CD14-positive monocyte (primary cell): ENCODE measurements around the gene PHAF1. TPM values are rescaled to one million over a fixed set of nuclear protein-coding genes. Genes with fewer than 3 reads are reported as not detected.

Source experiments
- DNase-seq, 3 donors: peaks; one replicate each; pipeline ENCODE4 v3.0.0-alpha.2; 2011 to 2022
- H2AFZ ChIP-seq: 2 replicates; pipeline ENCODE4 v1.6.0; 2012; ENCODE audit warnings: mild to moderate bottlenecking, low read depth, low read length, inconsistent platforms; ENCODE audit not compliant: insufficient read depth, poor library complexity, severe bottlenecking
- H3K27ac ChIP-seq, 2 donors: 1 replicate in 1 of 2; 2 replicates in 1 of 2; pipeline ENCODE4 v1.5.1; 2012 to 2013; ENCODE audit warnings: low read length in 2 of 2, control low read depth in 1 of 2, inconsistent platforms in 1 of 2, low read depth in 1 of 2, mild to moderate bottlenecking in 1 of 2
- H3K27me3 ChIP-seq, 2 donors: one replicate each; pipeline versions ENCODE4 v1.6.0 to v1.6.1; 2011 to 2013; ENCODE audit warnings: low read length in 2 of 2; ENCODE audit not compliant: control insufficient read depth in 2 of 2, insufficient read depth in 2 of 2
- H3K36me3 ChIP-seq, 2 donors: replicated peaks in 1 of 2; 1 replicate in 1 of 2; 2 replicates in 1 of 2; pipeline versions ENCODE4 v1.5.1 to v1.6.1; 2012 to 2013; ENCODE audit warnings: low read length in 2 of 2, control low read depth in 1 of 2, inconsistent platforms in 1 of 2, mild to moderate bottlenecking in 1 of 2; ENCODE audit not compliant: insufficient read depth in 2 of 2, control insufficient read depth in 1 of 2
- H3K4me1 ChIP-seq, 2 donors: 1 replicate in 1 of 2; 2 replicates in 1 of 2; pipeline versions ENCODE4 v1.5.1 to v1.6.1; 2012 to 2013; ENCODE audit warnings: low read length in 2 of 2, control low read depth in 1 of 2, inconsistent platforms in 1 of 2, mild to moderate bottlenecking in 1 of 2, moderate library complexity in 1 of 2; ENCODE audit not compliant: insufficient read depth in 2 of 2, control insufficient read depth in 1 of 2
- H3K4me2 ChIP-seq: replicated peaks from 2 replicates; pipeline ENCODE3; 2012; ENCODE audit warnings: low read length, moderate library complexity, mild to moderate bottlenecking; ENCODE audit not compliant: poor library complexity, severe bottlenecking; ENCODE audit errors: extremely low read depth
- H3K4me3 ChIP-seq, 3 experiments: fragments of 200-600 bp in 1 of 3; sonication (generic) in 1 of 3; replicated peaks in 1 of 3; 1 replicate in 2 of 3; 2 replicates in 1 of 3; pipeline ENCODE4 v1.5.1; 2011 to 2013; ENCODE audit warnings: low read length in 3 of 3, mild to moderate bottlenecking in 3 of 3, control low read depth in 2 of 3, low read depth in 2 of 3, inconsistent platforms in 1 of 3, moderate library complexity in 1 of 3
- H3K79me2 ChIP-seq: 2 replicates; pipeline ENCODE4 v1.6.0; 2012; ENCODE audit warnings: mild to moderate bottlenecking, control low read depth, inconsistent platforms, low read length, moderate library complexity; ENCODE audit not compliant: insufficient read depth
- H3K9ac ChIP-seq: 2 replicates; pipeline ENCODE4 v1.6.0; 2017; ENCODE audit warnings: low read length, mild to moderate bottlenecking; ENCODE audit not compliant: insufficient read depth, poor library complexity, severe bottlenecking
- H3K9me3 ChIP-seq, 2 donors: replicated peaks in 1 of 2; 1 replicate in 1 of 2; 2 replicates in 1 of 2; pipeline versions ENCODE4 v1.5.1 to v1.6.1; 2012 to 2013; ENCODE audit warnings: low read length in 2 of 2, control low read depth in 1 of 2; ENCODE audit not compliant: control insufficient read depth in 1 of 2, insufficient read depth in 1 of 2
- H4K20me1 ChIP-seq: 2 replicates; pipeline ENCODE4 v1.6.0; 2012; ENCODE audit warnings: mild to moderate bottlenecking, low read length, control low read depth, moderate library complexity; ENCODE audit not compliant: insufficient read depth
- H3K27ac Mint-ChIP-seq, 7 donors: one replicate each; pipeline ENCODE4 v1.8.0; 2020; ENCODE audit warnings: mild to moderate bottlenecking in 7 of 7, mixed read lengths in 7 of 7, moderate library complexity in 6 of 7, inconsistent platforms in 2 of 7
- H3K27me3 Mint-ChIP-seq, 3 donors: one replicate each; pipeline ENCODE4 v1.8.0; 2021 to 2022; ENCODE audit warnings: low read depth in 3 of 3, mild to moderate bottlenecking in 3 of 3, mixed read lengths in 3 of 3, moderate library complexity in 3 of 3, inconsistent platforms in 1 of 3
- H3K36me3 Mint-ChIP-seq, 2 donors: one replicate each; pipeline ENCODE4 v1.8.0; 2020; ENCODE audit warnings: mixed read lengths in 2 of 2, inconsistent platforms in 1 of 2, mild to moderate bottlenecking in 1 of 2
- H3K4me1 Mint-ChIP-seq: one replicate; pipeline ENCODE4 v1.8.0; 2020; ENCODE audit warnings: mild to moderate bottlenecking, mixed read lengths
- H3K4me3 Mint-ChIP-seq, 2 donors: one replicate each; pipeline ENCODE4 v1.8.0; 2020; ENCODE audit warnings: mild to moderate bottlenecking in 2 of 2, mixed read lengths in 2 of 2, moderate library complexity in 1 of 2
- H3K9me3 Mint-ChIP-seq, 7 donors: one replicate each; pipeline ENCODE4 v1.8.0; 2020 to 2022; ENCODE audit warnings: mixed read lengths in 7 of 7, mild to moderate bottlenecking in 6 of 7, moderate library complexity in 6 of 7, inconsistent platforms in 2 of 7
- CTCF ChIP-seq: fragments of 200-600 bp; IDR thresholded peaks from one replicate; pipeline ENCODE4 v1.8.0; 2022; ENCODE audit warnings: antibody characterized with exemption, mild to moderate bottlenecking
- WGBS: methylation state at CpG from one replicate; pipeline ENCODE4 v1.1.5; 2013; ENCODE audit warnings: missing lambda C conversion rate; ENCODE audit not compliant: insufficient coverage; 5-methylcytosine and 5-hydroxymethylcytosine counted together
- intact Hi-C, 2 donors: fragments of 100-400 bp; cut with micrococcal nuclease; formaldehyde crosslinking; loops; one replicate each; pipeline versions ENCODE4 v1.15.0 to v1.15.1; 2023
- polyA plus RNA-seq, 3 donors: library from polyadenylated mRNA; depleted of rRNA in 1 of 3; unstranded in 2 of 3; stranded (reverse) in 1 of 3; fragments of 300-500 nt in 2 of 3; fragments of >200 nt in 1 of 3; fragmentation: Illumina TruSeq in 2 of 3; gene quantifications; 1 replicate in 2 of 3; 2 replicates in 1 of 3; pipeline ENCODE4 v1.2.3, GENCODE V29; 2012 to 2021

The PHAF1 gene
- polyA plus RNA-seq, 3 donors, result 18.8 to 68.2 (median 26.5) TPM

- H3K36me3 Mint-ChIP-seq, result peaks cover 51 to 54% of the 10 kb centered on the region in 2 donors
- no peak for DNase-seq
- peaks cover 13% of the 10 kb centered on the region for H3K4me1 Mint-ChIP-seq
- Histone ChIP-seq H2AFZ (no peak overlapping the region), H4K20me1 (peaks cover 86% of the 10 kb centered on the region), H3K4me3 (no peak overlapping the region), H3K79me2 (no peaks in the 10 kb centered on the region), H3K27me3 (peaks cover 13 to 50% of the 10 kb centered on the region in 2 donors), H3K4me1 (peaks cover 8 to 17% of the 10 kb centered on the region in 2 donors), H3K36me3 (peaks cover 45 to 48% of the 10 kb centered on the region in 2 donors), H3K9ac (no peak overlapping the region), H3K9me3 (peaks cover 9 to 18% of the 10 kb centered on the region in 2 donors), H3K27ac (no peak overlapping the region), H3K4me2 (peak overlapping the region; percentile 66)
- peaks cover 7 to 19% (median 12%) of the 10 kb centered on the region in 7 donors for H3K9me3 Mint-ChIP-seq
- peak overlapping the region in 1 of 2 donors; percentile 66 for H3K4me3 Mint-ChIP-seq
- peak overlapping the region in 1 of 7 donors; percentile 68 for H3K27ac Mint-ChIP-seq
- 80% methylated on average over 77 of the region's 77 CpGs for WGBS
- intact Hi-C loops, result no loop called here
- peaks cover 37 to 57% (median 51%) of the 10 kb centered on the region in 3 donors for H3K27me3 Mint-ChIP-seq
- no peak for TF ChIP-seq CTCF
Observed at GRCh38 chr16:67149276-67150046, 39.7 kb downstream of the PHAF1 start.

GRCh38 chr16:67150047-67150832 is 40.5 kb downstream of the PHAF1 start:
- Mint-ChIP-seq H3K9me3 (peaks cover 7 to 21% (median 12%) of the 10 kb centered on the region in 7 donors), H3K4me1 (peaks cover 15% of the 10 kb centered on the region), H3K36me3 (peaks cover 43 to 46% of the 10 kb centered on the region in 2 donors), H3K27me3 (peaks cover 40 to 64% (median 55%) of the 10 kb centered on the region in 3 donors), H3K27ac (no peak overlapping the region), H3K4me3 (peak overlapping the region in 1 of 2 donors; percentile 77)
- H3K27me3 ChIP-seq, result peaks cover 13 to 56% of the 10 kb centered on the region in 2 donors
- peak overlapping the region in 1 of 3 experiments; percentile 63 for H3K4me3 ChIP-seq
- H4K20me1 ChIP-seq, result peaks cover 86% of the 10 kb centered on the region
- intact Hi-C loops, result no loop called here
- H3K79me2 ChIP-seq, result no peaks in the 10 kb centered on the region
- peaks cover 37 to 40% of the 10 kb centered on the region in 2 donors for H3K36me3 ChIP-seq
- peaks cover 9 to 18% of the 10 kb centered on the region in 2 donors for H3K9me3 ChIP-seq
- DNase-seq, result no peak
- no peak overlapping the region for H3K9ac ChIP-seq
- no peak overlapping the region for H3K27ac ChIP-seq
- H3K4me2 ChIP-seq, result peak overlapping the region; percentile 66
- peak overlapping the region; percentile 17 for H2AFZ ChIP-seq
- H3K4me1 ChIP-seq, result peaks cover 12 to 23% of the 10 kb centered on the region in 2 donors
- 10% methylated on average over 90 of the region's 94 CpGs for WGBS
- TF ChIP-seq CTCF, result no peak
